SHP77 treated with DMSO at 0.1 percent for 48 hours (cell line): Measurements from ENCODE around the gene GATA3.

ENCODE experiments used
- DNase-seq: peaks from one replicate; lab custom pipeline; 2025; lab: John Stamatoyannopoulos, UW

GATA3 gene

GRCh38 chr10:8037941-8038894 is 16.3 kb upstream of the GATA3 start:
- DNase-seq = no peak

GRCh38 chr10:8039321-8039881 is 15.1 kb upstream of the GATA3 start:
- DNase-seq = no peak

- no peak for DNase-seq
Observed at GRCh38 chr10:8040651-8041050, 13.8 kb upstream of the GATA3 start.

GRCh38 chr10:8041284-8041991 is 13.1 kb upstream of the GATA3 start:
- DNase-seq = no peak

GRCh38 chr10:8041992-8042720 is 12.3 kb upstream of the GATA3 start:
- DNase-seq = no peak

- DNase-seq = no peak
Observed at GRCh38 chr10:8042721-8043568, 11.5 kb upstream of the GATA3 start.

- no peak for DNase-seq
Observed at GRCh38 chr10:8043569-8044306, 10.8 kb upstream of the GATA3 start.

GRCh38 chr10:8044331-8044907 is 10.1 kb upstream of the GATA3 start:
- no peak for DNase-seq

GRCh38 chr10:8044908-8045725 is 9.4 kb upstream of the GATA3 start:
- DNase-seq = no peak

GRCh38 chr10:8045726-8046494 is 8.6 kb upstream of the GATA3 start:
- no peak for DNase-seq

- no peak for DNase-seq
Observed at GRCh38 chr10:8047452-8048280, 6.8 kb upstream of the GATA3 start.

GRCh38 chr10:8048281-8049008 is 6.0 kb upstream of the GATA3 start:
- no peak for DNase-seq

- no peak for DNase-seq
Observed at GRCh38 chr10:8049045-8049864, 5.2 kb upstream of the GATA3 start.

- DNase-seq = no peak
Observed at GRCh38 chr10:8049865-8050555, 4.5 kb upstream of the GATA3 start.

- no peak for DNase-seq
Observed at GRCh38 chr10:8050556-8051108, 3.9 kb upstream of the GATA3 start.
